ACHN (cell line): Measurements from ENCODE around the gene JAG1.
A peak's percentile ranks its signal among the peaks of the same experiment; 100 is the strongest.

Experiments used
- DNase-seq: peaks from one replicate; pipeline ENCODE4 v3.0.0-alpha.2; 2015
- in situ Hi-C: cut with HindIII; loops from 2 replicates; pipeline ENCODE4 v1.10.0; 2017; ENCODE audit warnings: low sequenced_read_pairs, low pct_ligation_motif_present, low pct_unique_long_range_greater_than_20kb

The JAG1 gene

DNA sequence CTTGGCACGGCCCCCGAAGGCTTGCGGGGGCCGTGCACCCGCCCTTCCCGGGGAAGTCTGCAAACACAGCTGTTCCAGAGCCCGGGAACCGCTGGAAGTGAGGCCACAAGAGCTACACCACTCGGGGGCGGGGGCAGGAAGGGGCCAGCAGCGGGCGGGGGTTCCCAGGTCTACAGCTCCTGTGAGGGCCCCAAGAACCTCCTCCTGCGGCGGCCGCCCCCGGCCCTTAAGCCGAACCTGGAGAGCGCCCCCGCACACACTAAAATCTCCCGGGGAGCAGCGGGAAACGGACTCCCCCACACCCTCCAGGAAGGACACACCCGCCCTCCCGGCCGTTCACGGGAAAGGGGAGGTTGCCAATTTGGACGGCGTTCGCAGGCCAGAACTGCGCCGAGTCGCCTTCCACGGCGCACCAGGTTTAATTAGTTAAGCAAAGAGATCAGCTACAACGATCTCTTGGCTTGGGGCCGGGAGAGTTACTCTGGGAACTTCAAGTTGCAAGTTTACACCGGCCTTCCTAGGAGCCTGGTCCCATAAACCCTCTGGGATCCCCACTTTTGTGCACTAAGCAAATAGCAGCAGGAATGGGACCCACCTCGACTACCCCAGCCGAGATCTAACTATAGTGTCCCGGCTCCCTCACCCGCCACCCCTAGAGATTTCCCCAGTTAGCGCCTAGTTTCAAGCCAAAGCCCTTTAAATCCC, 1.7 kb downstream of the JAG1 start:
- peak; percentile 49 for DNase-seq
- in situ Hi-C loops, result no loop called here

DNA sequence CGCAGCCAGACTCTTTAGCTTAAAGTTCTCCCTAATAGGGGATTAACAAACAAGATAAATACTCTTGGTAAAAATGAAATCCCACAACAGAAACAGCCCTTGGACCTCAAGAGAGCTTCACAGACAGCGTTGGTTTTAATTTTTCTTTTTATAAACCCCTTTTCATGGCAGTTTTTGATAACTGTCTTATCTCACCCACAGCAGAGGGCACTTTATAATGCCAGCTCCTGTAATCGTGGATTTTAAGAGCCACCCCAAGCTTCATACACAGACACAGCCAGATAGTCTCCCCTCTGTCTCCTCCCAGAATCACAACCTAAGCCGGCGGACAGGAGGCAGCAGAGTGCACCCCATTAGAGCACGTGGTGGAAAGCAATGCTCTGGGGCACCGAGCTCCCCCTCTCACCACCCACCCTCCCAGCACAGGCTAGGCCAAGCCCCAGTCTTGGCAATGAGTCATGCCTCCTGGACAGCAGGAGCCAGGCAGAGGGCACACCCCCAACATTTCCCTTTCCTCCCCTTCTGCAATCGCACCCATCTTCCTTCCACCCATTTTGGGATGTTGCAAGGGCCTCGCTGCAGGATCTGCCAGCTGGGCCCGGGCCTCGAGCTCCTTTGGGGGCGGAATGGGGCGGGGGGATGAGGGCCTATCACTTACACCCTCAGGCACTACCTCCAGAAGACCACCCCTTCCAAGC, 2.4 kb downstream of the JAG1 start:
- in situ Hi-C loops, result no loop called here
- DNase-seq, result peak; percentile 93

DNA sequence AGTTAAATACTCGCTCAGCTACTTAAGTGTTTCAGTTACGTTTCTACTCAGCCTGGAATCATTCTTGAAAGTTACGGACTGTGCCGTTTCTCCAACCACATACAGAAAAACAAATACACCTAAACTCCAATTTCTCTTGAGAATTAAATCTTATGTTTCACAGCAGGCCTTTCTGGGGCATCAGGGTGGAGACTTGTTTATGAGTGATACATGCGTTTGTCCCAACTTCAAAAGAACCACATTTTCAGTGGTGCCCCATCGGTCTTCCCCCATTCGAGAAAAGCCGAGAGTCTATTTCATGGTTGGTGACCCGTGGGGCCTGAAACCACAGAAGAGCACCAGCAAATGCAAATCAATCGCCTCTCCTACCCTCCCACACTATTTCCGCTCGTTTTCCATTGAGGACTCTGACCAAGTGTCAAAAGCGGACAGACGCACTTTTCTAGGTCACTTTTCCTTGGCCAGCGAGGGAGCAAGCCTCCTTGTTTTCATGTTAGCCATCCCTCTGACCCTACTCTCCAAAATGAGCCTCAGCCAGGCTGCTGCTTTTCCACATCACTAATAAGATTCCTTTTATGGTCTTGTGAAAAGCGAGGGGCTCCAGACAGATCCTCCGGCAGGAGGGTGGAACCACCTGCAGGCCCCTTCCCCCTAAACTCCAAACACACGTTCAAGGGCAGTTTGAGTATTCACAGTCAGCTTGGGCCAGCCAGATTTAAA, 3.1 kb downstream of the JAG1 start:
- in situ Hi-C loops, result no loop called here
- DNase-seq, result no peak

DNA sequence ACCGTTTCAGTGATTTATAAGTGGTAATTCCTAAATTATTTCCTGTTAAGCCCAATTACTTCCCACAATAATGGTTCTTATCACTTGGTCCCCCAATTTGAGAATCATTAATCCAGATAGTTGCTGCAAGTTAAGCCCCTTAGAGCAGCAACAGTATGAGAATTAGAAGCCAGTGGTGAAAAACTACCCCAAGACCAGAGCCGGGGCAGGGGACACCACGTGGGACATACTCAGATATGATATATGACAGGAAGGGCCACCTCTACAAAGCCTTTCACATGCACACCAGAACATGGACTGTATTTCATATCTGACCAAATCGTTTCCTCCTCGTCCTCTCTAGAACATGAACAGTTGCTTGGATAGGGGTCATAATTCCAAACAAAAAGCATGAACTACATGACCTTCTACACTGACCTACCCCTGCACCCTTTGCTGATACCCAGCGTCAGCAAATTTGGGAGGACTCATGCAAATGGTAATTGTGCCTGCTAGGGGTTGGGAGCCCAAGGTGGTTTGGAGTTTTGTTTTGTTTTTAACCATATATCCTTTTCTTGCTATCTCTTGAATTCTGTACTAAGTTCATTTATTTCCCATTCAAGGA, 3.9 kb downstream of the JAG1 start:
- in situ Hi-C loops, result no loop called here
- no peak for DNase-seq

DNA sequence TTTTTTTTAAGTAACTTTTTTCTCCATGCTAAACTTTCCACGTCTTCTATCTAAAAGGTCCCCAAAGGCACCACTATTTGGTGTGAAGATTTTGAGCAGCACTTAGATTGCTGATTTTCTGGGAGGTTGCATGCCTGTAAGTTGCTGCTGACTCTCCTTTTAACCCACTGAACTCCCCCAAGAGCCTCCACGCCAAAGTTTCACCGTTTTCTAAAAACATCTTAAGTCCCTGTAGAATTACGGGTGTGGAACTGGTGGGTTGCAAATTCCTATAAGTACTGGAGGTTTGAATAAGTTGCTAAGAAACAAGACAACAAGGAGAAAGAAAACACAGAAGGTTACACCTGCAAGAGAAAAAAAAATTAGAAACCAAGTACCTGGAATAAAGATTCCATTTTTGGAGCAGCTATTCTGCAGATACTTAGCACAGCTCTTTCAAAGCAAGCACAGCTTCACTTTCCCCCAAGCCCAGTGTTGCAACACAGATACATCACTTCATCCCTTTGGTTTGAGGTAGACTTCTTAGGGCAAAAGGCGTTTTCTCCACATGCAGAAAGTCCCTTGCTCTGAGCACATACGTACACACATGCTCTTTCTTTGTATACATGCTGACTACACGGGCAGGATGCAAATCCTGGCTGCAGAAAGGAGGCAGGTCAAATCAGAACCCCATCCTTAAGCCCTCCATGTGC, 5.0 kb downstream of the JAG1 start:
- no peak for DNase-seq
- in situ Hi-C loops, result no loop called here

DNA sequence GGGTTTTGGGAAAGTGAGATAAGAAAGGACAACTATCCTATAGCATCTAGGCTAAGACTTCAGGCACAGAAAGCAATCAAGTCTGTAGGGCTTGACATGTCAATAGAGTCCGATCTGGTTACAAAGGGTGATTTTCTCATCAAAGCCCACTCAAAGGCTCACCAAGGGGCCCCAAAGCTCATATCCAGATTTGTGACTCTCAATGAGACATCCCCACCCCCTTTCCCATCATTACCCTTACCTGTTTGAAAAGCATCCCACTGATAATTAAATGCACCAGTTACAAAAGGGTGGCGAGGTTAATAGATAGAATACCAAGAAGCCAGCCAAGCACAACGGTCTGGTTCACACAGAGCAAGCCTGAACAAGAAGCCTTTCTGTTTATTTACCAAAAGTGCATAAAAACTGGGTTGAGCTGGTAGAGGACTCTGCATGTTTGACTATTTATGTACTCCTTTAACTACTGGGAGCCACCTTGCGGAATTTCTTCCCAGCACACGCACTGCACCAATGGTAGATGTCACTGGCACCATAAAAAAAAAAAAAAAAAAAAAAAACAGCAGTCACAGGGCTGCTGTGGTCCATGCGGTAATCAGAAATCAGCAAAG, 6.1 kb downstream of the JAG1 start:
- DNase-seq, result no peak

DNA sequence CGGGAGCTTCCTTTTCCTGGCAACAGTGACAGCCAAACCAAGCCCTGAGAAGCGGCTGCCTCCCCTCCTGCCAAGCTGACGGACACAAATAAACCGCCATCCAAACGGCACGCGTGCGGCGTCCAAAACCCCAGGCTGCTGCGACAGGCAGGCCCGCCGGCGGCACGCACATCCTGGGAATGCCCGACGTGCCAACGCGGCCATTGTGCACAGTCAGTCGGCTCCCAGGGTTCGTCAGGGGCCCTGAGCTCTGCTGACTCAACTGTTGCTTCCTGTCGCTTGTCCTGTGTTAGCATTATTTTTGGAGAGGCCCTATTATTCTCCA, 6.8 kb downstream of the JAG1 start:
- in situ Hi-C loops, result no loop called here
- DNase-seq, result no peak

More for the DNA sequence above, 6.1 kb downstream of the JAG1 start:
- in situ Hi-C loops, result no loop called here

DNA sequence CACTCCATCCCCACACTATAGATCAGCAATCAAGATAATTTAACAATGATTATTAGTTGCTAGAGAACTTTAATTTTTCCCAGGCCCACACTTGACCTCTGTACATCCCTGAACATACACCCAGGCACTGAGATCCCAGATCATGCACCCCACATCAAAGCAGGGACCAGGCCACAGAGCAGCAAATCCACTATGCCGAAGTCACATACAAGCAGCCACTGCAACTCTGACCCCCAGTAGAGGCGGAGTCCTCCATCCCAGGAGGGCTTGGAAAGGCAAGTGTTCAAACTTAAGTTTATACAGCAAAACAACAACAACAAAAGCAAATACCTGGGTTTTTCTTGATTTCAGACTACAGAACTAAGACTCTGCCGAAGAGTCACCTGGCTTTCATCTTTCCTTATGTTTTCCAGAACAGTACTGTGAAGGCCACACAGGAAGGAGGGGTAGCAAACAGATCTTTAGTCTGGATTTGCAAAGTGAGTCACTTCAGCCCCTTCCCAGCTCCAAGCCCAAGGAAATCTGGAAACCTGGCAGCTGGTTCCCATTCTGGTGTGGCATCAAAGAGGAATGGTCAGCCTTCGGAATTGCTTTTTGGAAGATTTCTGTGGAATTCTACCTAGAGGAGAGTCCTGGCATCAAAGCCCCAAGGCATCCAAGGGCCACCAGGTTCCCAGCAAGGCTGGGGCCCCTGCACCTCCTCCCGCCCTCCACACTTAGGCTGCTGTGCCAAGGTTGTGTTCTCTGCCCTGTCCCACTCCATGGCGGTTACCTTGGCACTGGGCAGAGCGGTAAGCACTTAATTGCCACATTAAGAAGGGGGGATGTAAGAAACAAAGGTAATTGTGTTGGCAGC, 7.3 kb downstream of the JAG1 start:
- in situ Hi-C loops, result no loop called here
- DNase-seq, result no peak

DNA sequence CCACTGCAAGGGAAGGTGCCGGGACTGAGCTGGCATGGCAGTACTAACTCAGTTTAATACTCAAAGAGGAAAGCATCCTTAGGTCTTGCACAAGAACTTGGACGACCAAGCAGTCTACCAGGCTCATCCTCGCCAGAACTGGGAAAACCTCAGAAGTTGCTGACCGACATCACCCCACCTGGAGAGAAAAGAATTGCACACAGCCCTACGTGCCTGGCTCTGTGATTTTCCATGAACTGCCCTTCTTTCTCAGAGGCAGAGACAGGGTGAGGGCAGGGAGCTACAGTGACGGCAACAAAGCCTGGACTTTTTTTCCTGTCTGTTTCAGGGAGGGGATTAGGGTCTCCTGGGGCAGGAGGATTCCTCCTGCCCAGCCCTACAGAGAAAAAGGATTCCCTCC, 8.0 kb downstream of the JAG1 start:
- in situ Hi-C loops, result no loop called here

DNA sequence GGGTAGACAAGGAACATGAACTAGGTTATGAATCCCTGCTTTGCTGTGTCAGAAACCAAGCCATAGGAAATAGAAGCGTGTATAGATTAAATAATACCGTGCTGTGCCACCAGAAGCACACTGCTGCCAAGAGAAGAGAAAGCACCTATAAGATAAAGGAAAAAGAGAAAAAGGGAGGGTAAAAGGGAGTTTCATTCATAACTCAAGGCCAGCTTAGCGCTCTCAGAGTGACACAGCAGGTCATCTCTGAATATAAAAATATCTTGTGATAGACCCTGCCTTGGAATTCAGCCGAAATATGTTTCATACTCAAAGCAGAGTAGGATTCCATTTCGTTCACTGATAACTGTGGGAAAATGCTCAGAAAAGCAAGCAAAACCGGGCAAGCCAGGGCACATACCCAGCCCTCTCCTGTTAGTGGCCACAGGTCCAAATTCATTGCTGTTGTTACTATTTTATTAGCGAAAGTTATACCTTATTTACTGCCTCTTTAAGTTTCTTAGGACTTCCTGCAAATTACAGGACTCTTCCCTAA, 8.7 kb downstream of the JAG1 start:
- in situ Hi-C loops, result no loop called here
- DNase-seq, result no peak

More for the DNA sequence above, 8.0 kb downstream of the JAG1 start:
- DNase-seq, result no peak

DNA sequence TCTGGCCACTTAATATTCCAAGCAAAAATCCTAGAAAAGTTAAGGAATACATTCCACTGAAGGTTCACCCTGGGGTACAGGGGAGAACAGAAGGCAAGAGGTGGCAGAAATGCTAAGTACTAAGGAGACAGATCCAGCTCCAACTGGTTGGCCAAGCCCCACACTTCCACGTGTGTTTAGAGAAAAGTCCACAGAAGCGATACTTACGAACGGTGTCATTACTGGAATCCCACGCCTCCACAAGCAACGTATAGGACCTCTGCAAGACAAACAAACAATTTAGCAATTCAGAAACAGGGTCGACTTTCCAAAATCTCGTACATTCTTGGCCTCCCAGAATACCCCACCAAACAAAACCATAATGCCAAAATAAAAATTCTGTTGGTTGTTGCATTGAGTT, 10.0 kb downstream of the JAG1 start:
- in situ Hi-C loops, result no loop called here
- no peak for DNase-seq

DNA sequence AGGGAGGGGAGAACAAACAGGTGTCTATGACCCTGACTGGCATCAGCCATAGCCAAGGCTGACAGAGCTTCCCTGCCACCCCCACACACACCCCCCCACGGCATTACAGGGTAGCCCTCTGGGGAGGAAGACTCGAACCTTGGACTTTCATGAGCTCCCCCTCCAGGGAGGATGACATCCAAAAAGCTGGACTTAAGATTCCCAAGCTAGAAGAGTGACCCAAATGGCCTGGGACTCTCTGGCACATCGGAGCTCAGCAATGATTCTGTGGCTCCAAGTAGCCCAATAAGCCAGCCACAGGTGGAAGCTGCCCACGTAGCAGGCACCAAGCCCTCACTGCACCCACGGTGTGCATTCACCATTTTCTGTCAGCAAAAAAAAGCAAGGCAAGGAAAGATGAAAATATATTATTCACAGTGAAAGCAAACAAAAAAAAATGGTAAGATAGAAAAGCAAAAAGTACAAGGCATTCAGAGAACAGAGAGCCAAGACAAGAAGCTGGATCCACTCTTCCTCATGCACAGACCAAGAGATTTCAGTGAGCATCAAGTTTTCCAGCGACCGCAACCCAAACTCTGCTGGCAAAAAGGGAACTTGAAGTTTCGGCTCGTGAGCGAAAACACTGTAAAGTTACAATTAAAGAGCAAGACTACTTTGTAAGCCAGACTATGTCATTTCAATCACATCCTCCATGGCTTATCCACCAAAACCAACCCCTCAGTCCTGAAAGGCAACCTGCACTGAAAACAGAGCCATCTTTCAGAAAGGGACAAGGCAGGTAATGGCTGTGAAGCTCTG, 10.9 kb downstream of the JAG1 start:
- DNase-seq, result no peak
- in situ Hi-C loops, result no loop called here

DNA sequence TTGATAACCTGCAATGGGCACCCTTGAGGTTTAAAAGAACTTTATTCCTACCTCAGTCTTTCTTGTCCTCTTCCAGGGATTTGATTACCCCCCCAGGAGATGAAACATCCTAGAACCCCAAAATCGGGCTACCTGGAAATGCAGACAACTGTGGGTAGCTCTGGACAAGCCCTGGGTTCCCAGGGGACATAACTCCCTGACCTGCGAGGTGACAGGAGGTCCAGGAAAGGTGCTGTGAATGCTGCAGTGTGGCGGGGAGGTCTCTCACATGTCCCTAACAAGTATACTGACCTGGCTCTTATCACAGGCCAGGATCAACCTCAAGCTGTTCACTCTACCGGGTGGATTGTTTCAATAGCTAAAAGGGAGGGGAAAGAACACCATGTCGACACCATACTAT, 11.6 kb downstream of the JAG1 start:
- in situ Hi-C loops, result no loop called here
- DNase-seq, result no peak

DNA sequence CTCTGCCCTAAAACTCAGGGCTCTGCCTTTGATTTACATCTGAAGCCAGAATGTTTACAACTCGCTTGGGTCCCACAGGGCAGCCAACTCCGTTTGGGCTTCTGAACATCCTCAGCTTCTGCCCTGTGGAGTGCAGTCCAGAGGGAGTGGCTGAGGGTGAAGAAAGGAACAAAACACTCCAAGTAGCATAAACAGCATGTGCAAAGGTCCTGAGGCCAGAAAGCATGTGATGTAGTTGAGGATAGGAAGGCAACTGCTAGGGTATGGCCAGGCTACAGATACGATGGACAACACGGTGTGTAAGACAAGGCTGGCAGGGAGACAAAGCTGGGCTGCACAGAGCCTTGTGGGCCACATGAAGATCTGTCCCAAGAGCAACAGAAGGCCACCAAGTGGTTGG, 12.5 kb downstream of the JAG1 start:
- in situ Hi-C loops, result no loop called here
- no peak for DNase-seq

DNA sequence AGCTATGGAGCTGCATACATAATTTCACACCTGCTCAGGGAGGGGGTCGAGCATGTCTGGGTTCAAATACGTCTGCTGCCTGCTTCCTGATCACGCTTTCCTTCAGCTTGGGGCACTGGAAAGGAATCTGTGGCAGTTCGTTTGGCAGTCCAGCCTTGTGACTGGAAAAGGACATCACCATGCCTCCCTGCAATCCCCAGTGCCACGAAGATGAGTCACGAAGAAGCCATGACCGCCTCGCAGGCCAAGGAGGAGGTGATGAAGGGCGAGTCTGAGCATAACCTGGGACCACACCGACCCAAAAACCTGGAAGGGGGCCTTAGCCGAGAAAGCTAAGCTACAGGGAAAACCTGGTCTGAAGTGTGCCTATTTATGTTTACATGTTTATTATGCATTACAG, 13.1 kb downstream of the JAG1 start:
- in situ Hi-C loops, result no loop called here
- no peak for DNase-seq

DNA sequence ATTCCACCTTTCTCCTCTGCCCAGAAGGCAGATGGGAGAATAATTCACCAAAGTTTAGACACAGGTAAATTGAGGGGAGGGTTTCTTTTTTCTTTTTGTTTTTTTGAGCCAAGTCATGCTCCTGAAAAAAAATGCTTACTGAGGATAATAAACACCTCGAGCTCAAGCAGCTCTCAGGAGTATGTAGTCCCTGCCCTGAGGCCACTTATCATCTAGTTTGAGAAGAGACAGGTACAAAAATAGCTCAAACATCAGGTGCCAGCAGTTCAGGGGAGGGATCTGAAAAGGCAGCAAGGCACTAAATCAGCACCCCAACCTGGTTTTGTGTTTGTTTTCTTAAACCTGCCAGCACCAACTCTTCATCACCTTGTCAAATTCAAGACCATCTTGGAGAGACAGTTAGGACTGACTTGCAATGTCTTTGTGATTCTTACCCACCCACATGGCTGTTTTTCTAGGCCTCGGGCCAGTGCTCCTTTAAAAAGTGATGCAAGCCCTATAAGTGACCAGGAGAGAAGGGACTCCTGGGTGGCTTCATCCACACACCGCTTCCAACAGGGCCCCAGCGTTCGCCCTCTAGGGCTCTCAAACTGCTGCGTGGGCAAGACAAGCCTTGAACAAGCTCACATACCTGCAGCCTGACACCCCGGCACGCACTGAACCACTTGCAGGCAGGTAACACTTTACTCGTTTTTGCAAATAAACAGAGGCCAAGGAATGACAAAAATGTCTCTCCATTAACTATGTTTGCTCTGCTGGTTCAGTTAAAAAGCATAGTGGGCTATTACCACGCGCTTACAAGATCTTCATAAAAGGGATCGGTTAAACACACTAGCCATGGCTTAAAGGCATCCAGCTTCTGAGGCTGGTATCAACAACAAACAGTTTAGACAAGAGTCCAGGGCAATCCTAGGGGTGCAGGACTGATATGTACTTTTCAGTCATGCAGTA, 13.9 kb downstream of the JAG1 start:
- in situ Hi-C loops, result no loop called here
- DNase-seq, result no peak
